ENCODE measurements around the gene ACAN. TPM values are rescaled to one million over a fixed set of nuclear protein-coding genes. Genes with fewer than 3 reads are reported as not detected.

The ACAN gene
- total RNA-seq, 1 donor from 2014 or later = 2.0 TPM

GRCh38 chr15:88881775-88882174 is 78.5 kb downstream of the ACAN start:
- Mint-ChIP-seq H3K4me3 (ENCODE audit: low read depth) (no peak overlapping the region), H3K9me3 (ENCODE audit: low read depth) (no peaks in the 10 kb centered on the region), H3K27ac (no peak overlapping the region), H3K36me3 (ENCODE audit: insufficient read depth) (no peaks in the 10 kb centered on the region), H3K4me1 (ENCODE audit: low read depth) (peaks cover 3% of the 10 kb centered on the region), H3K27me3 (no peaks in the 10 kb centered on the region)
- DNase-seq (ENCODE audit: low spot score, unreplicated experiment) = no peak
- TF ChIP-seq CTCF (IDR thresholded peaks at IDR 0.05; ENCODE audit: unreplicated experiment) = no peak

- H3K27ac Mint-ChIP-seq = no peak overlapping the region
- no peak overlapping the region for H3K4me3 Mint-ChIP-seq (ENCODE audit: low read depth)
- TF ChIP-seq CTCF (IDR thresholded peaks at IDR 0.05; ENCODE audit: unreplicated experiment) = no peak
- H3K36me3 Mint-ChIP-seq (ENCODE audit: insufficient read depth) = no peaks in the 10 kb centered on the region
- no peaks in the 10 kb centered on the region for H3K9me3 Mint-ChIP-seq (ENCODE audit: low read depth)
- no peaks in the 10 kb centered on the region for H3K27me3 Mint-ChIP-seq
- peaks cover 3% of the 10 kb centered on the region for H3K4me1 Mint-ChIP-seq (ENCODE audit: low read depth)
- DNase-seq (ENCODE audit: low spot score, unreplicated experiment) = no peak
Observed at GRCh38 chr15:88882785-88883184, 79.5 kb downstream of the ACAN start.

- Mint-ChIP-seq H3K27ac (no peak overlapping the region), H3K27me3 (no peaks in the 10 kb centered on the region), H3K4me1 (ENCODE audit: low read depth) (peaks cover 3% of the 10 kb centered on the region), H3K9me3 (ENCODE audit: low read depth) (no peaks in the 10 kb centered on the region), H3K36me3 (ENCODE audit: insufficient read depth) (no peaks in the 10 kb centered on the region), H3K4me3 (ENCODE audit: low read depth) (no peak overlapping the region)
- no peak for TF ChIP-seq CTCF (IDR thresholded peaks at IDR 0.05; ENCODE audit: unreplicated experiment)
- no peak for DNase-seq (ENCODE audit: low spot score, unreplicated experiment)
Observed at GRCh38 chr15:88887068-88887580, 83.9 kb downstream of the ACAN start.

DNA sequence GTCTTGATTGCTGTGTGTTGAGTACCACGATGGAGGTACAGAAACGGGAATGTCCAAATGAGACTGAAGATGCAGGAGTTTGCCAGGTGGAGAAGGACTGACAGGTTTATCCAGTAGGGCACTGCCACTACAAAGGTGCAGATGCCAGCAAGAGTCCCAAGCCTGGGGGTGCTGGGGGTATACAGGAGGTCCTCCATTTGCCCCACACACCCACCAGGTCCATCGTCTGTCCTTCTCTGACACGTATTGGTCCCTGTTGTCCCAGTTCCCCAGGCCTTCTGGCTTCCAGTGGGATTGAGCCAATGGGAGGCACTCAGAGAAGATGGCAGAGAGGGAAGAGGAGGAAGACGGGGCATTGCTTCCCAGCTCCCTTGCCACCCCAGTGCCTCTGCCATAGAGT is 85.5 kb downstream of the ACAN start:
- Mint-ChIP-seq H3K4me1 (ENCODE audit: low read depth) (peaks cover 3% of the 10 kb centered on the region), H3K27me3 (no peaks in the 10 kb centered on the region), H3K9me3 (ENCODE audit: low read depth) (no peaks in the 10 kb centered on the region), H3K4me3 (ENCODE audit: low read depth) (no peak overlapping the region), H3K36me3 (ENCODE audit: insufficient read depth) (no peaks in the 10 kb centered on the region), H3K27ac (no peak overlapping the region)
- DNase-seq (ENCODE audit: low spot score, unreplicated experiment) = no peak
- TF ChIP-seq CTCF (IDR thresholded peaks at IDR 0.05; ENCODE audit: unreplicated experiment) = no peak

DNA sequence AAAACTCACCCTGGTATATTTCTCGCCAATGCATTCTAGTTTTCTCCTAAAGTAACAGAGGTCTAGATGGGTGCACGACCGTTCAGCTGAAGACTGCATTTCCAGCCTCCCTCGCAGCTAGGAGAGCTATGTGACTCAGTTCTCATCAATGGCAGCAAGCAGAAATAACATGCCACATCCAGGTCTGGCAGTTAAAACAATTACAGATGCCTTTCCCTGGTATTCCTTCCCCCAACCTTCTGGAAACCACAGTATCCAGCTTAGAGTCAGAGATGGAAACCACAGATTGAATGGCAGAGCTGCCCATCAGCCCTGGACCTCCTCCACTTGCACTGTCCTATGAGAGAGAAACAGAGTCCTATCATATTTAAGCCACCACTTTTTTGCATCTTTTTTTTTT is 87.3 kb downstream of the ACAN start:
- H3K36me3 Mint-ChIP-seq (ENCODE audit: insufficient read depth) = no peaks in the 10 kb centered on the region
- no peak for TF ChIP-seq CTCF (IDR thresholded peaks at IDR 0.05; ENCODE audit: unreplicated experiment)
- DNase-seq (ENCODE audit: low spot score, unreplicated experiment) = no peak
- no peak overlapping the region for H3K4me3 Mint-ChIP-seq (ENCODE audit: low read depth)
- H3K27me3 Mint-ChIP-seq = peaks cover 6% of the 10 kb centered on the region
- peaks cover 4% of the 10 kb centered on the region for H3K4me1 Mint-ChIP-seq (ENCODE audit: low read depth)
- H3K27ac Mint-ChIP-seq = no peak overlapping the region
- H3K9me3 Mint-ChIP-seq (ENCODE audit: low read depth) = no peaks in the 10 kb centered on the region

Data from progenitor cell of endocrine pancreas (in vitro differentiated cells).